Sigmoid colon (tissue), 4 donors: Measurements from ENCODE around the gene KIF6.

Source experiments
- CTCF ChIP-seq, 4 experiments: fragments of 450-650 bp in 3 of 4; fragments of 200-600 bp in 1 of 4; IDR thresholded peaks; one replicate each; pipeline ENCODE4 v1.5.1; 2016 to 2019; ENCODE audit warnings: antibody characterized with exemption in 4 of 4, mild to moderate bottlenecking in 3 of 4, moderate library complexity in 2 of 4
- POLR2A ChIP-seq, 2 donors: fragments of 450-650 bp; IDR thresholded peaks; one replicate each; pipeline ENCODE4 v1.6.1; 2016; ENCODE audit warnings: antibody characterized with exemption in 2 of 2, mild to moderate bottlenecking in 2 of 2, moderate library complexity in 2 of 2
- POLR2AphosphoS5 ChIP-seq, 4 donors: sonication (generic); formaldehyde crosslinking; IDR thresholded peaks; one replicate each; pipeline ENCODE4 v1.6.1; 2017; ENCODE audit warnings: antibody characterized with exemption in 4 of 4

GRCh38 chr6:39452306-39453145 is 272.7 kb downstream of the KIF6 start:
- TF ChIP-seq CTCF (IDR thresholded peaks at IDR 0.05) (no peak), POLR2AphosphoS5 (IDR thresholded peaks at IDR 0.05) (no peak), POLR2A (IDR thresholded peaks at IDR 0.05) (no peak)
